Measurements from ENCODE around the gene ZNF101.
A peak's percentile ranks its signal among the peaks of the same experiment; 100 is the strongest.

Gene ZNF101

GRCh38 chr19:19637523-19638251 is 31.0 kb upstream of the ZNF101 start:
- H3K4me3 ChIP-seq (ENCODE audit: low read depth in 1 of 2, low read length in 2 of 2) = no peak overlapping the region
- H3K36me3 ChIP-seq (ENCODE audit: control insufficient read depth in 1 of 2, insufficient read depth in 2 of 2, low read length in 2 of 2) = peaks cover 33 to 36% of the 10 kb centered on the region in 2 donors

GRCh38 chr19:19642506-19643157 is 26.0 kb upstream of the ZNF101 start:
- H3K27ac ChIP-seq (ENCODE audit: low read depth, low read length) = peak overlapping the region; percentile 20

More at GRCh38 chr19:19637523-19638251, 31.0 kb upstream of the ZNF101 start:
- Histone ChIP-seq H3K27ac (ENCODE audit: low read depth, low read length) (no peak overlapping the region), H3K4me1 (ENCODE audit: control insufficient read depth in 1 of 2, insufficient read depth in 2 of 2, low read length in 2 of 2) (peaks cover 3 to 12% of the 10 kb centered on the region in 2 donors), H3K9me3 (ENCODE audit: control insufficient read depth in 1 of 2, low read length in 2 of 2) (no peaks in the 10 kb centered on the region), H3K27me3 (ENCODE audit: control insufficient read depth in 1 of 2, insufficient read depth in 2 of 2, low read length in 2 of 2) (no peaks in the 10 kb centered on the region), H3K9ac (ENCODE audit: low read depth in 1 of 2, low read length in 2 of 2) (no peak overlapping the region)

GRCh38 chr19:19643158-19644053 is 25.2 kb upstream of the ZNF101 start, which contains the start of gene GMIP:
Gene GMIP (minus strand): TSS chr19:19643657. CDS start chr19:19643529, 128 bp downstream.
- peaks cover 6 to 15% of the 10 kb centered on the region in 2 donors for H3K4me1 ChIP-seq (ENCODE audit: control insufficient read depth in 1 of 2, insufficient read depth in 2 of 2, low read length in 2 of 2)
- H3K4me3 ChIP-seq (ENCODE audit: low read depth in 1 of 2, low read length in 2 of 2) = peak within 1 kb of the TSS; percentile 86 to 96
- H3K36me3 ChIP-seq (ENCODE audit: control insufficient read depth in 1 of 2, insufficient read depth in 2 of 2, low read length in 2 of 2) = peaks cover 16 to 41% of the 10 kb centered on the region in 2 donors
- peak within 1 kb of the TSS; percentile 84 to 87 for H3K9ac ChIP-seq (ENCODE audit: low read depth in 1 of 2, low read length in 2 of 2)
- H3K27me3 ChIP-seq (ENCODE audit: control insufficient read depth in 1 of 2, insufficient read depth in 2 of 2, low read length in 2 of 2) = no peaks in the 10 kb centered on the region
- no peaks in the 10 kb centered on the region for H3K9me3 ChIP-seq (ENCODE audit: control insufficient read depth in 1 of 2, low read length in 2 of 2)
- peak within 1 kb of the TSS; percentile 75 for H3K27ac ChIP-seq (ENCODE audit: low read depth, low read length)

More at GRCh38 chr19:19642506-19643157, 26.0 kb upstream of the ZNF101 start:
- Histone ChIP-seq H3K36me3 (ENCODE audit: control insufficient read depth in 1 of 2, insufficient read depth in 2 of 2, low read length in 2 of 2) (peaks cover 16 to 44% of the 10 kb centered on the region in 2 donors), H3K4me3 (ENCODE audit: low read depth in 1 of 2, low read length in 2 of 2) (peak overlapping the region; percentile 86 to 96), H3K9me3 (ENCODE audit: control insufficient read depth in 1 of 2, low read length in 2 of 2) (no peaks in the 10 kb centered on the region), H3K9ac (ENCODE audit: low read depth in 1 of 2, low read length in 2 of 2) (peak overlapping the region; percentile 84 to 87), H3K4me1 (ENCODE audit: control insufficient read depth in 1 of 2, insufficient read depth in 2 of 2, low read length in 2 of 2) (peaks cover 6 to 15% of the 10 kb centered on the region in 2 donors), H3K27me3 (ENCODE audit: control insufficient read depth in 1 of 2, insufficient read depth in 2 of 2, low read length in 2 of 2) (no peaks in the 10 kb centered on the region)

DNA sequence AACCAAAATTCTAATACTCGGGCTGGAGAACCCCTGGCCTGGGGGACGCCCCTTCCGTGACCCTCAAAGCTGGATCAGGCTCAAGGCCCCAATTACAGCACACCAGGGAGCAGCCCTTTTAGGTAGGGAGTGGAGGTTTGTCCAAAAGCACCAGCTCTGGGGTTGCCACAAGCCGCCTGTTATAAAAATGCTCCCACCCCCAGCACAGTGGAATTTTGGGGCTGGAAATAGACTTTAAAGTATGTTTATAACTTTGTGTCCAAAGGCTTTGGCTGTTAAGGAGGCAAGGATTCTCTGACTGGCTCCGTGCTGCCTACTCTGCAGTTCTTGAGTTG is 24.6 kb upstream of the ZNF101 start:
- no peaks in the 10 kb centered on the region for H3K9me3 ChIP-seq (ENCODE audit: control insufficient read depth in 1 of 2, low read length in 2 of 2)
- peaks cover 16 to 40% of the 10 kb centered on the region in 2 donors for H3K36me3 ChIP-seq (ENCODE audit: control insufficient read depth in 1 of 2, insufficient read depth in 2 of 2, low read length in 2 of 2)
- peaks cover 6 to 15% of the 10 kb centered on the region in 2 donors for H3K4me1 ChIP-seq (ENCODE audit: control insufficient read depth in 1 of 2, insufficient read depth in 2 of 2, low read length in 2 of 2)
- peak overlapping the region; percentile 84 to 87 for H3K9ac ChIP-seq (ENCODE audit: low read depth in 1 of 2, low read length in 2 of 2)
- no peaks in the 10 kb centered on the region for H3K27me3 ChIP-seq (ENCODE audit: control insufficient read depth in 1 of 2, insufficient read depth in 2 of 2, low read length in 2 of 2)
- H3K4me3 ChIP-seq (ENCODE audit: low read depth in 1 of 2, low read length in 2 of 2) = peak overlapping the region in 1 of 2 donors; percentile 96
- no peak overlapping the region for H3K27ac ChIP-seq (ENCODE audit: low read depth, low read length)

GRCh38 chr19:19645233-19645870 is 23.3 kb upstream of the ZNF101 start:
- Histone ChIP-seq H3K4me1 (ENCODE audit: control insufficient read depth in 1 of 2, insufficient read depth in 2 of 2, low read length in 2 of 2) (peaks cover 6 to 15% of the 10 kb centered on the region in 2 donors), H3K4me3 (ENCODE audit: low read depth in 1 of 2, low read length in 2 of 2) (no peak overlapping the region), H3K36me3 (ENCODE audit: control insufficient read depth in 1 of 2, insufficient read depth in 2 of 2, low read length in 2 of 2) (peaks cover 14 to 45% of the 10 kb centered on the region in 2 donors), H3K27me3 (ENCODE audit: control insufficient read depth in 1 of 2, insufficient read depth in 2 of 2, low read length in 2 of 2) (no peaks in the 10 kb centered on the region), H3K9me3 (ENCODE audit: control insufficient read depth in 1 of 2, low read length in 2 of 2) (no peaks in the 10 kb centered on the region), H3K9ac (ENCODE audit: low read depth in 1 of 2, low read length in 2 of 2) (no peak overlapping the region), H3K27ac (ENCODE audit: low read depth, low read length) (no peak overlapping the region)

DNA sequence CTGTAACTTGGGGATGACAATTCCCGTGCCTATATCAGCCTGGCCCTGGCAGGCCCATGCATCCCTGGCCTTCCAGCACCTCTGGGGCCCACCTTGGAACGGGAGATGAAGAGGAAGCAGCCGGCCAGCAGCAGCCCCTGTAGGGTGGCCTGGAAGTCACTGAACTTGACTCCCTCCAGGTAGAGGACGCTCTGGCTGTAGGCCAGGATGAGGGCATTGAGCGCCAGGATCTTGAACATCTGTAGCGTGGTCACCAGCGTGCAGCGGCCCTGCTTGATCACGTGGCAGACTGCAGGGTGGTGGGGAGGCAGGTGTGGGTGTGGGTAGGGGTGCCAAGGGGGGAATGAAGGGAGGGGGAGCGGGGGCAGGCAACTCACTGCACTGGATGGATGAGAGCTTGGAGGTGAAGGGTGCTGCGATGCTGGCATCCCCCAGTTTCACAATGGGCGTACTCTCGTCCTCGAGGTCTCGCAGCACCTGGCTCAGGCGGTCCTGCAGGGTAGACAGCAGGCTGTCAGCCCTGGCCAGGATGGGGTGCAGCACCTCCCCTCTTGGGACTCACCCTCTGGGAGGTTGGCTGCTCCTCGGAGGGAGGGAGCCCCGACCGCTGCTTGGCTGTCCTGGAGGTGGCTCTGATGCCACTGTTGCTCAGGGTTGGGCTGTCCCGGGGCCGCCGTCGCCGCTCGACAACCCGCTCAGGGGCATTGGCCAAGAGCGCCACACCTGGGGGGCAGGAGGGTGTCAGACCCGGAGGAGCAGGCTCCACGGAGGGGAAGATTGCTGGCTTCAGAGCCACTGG is 21.4 kb upstream of the ZNF101 start:
- no peak overlapping the region for H3K27ac ChIP-seq (ENCODE audit: low read depth, low read length)
- H3K9ac ChIP-seq (ENCODE audit: low read depth in 1 of 2, low read length in 2 of 2) = no peak overlapping the region
- H3K36me3 ChIP-seq (ENCODE audit: control insufficient read depth in 1 of 2, insufficient read depth in 2 of 2, low read length in 2 of 2) = peaks cover 27 to 62% of the 10 kb centered on the region in 2 donors

DNA sequence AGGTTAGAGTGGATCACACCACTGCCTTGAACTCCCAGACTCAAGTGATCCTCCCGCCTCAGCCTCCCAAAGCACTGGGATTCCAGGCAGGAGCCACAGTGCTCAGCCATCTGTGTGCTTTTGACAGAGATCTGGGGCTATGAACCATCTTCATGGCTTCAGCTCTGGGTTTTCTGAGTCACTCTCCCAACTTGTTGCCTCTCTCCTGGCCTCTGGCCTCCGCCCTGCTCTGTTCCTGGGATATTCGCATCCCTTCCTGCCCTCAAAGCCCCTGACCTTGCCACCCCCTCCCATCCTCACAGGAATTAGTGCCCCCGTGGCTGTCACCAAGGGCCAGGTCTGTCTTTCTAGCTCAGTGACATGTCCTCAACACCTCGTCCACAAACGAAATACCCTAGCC is 19.5 kb upstream of the ZNF101 start:
- no peaks in the 10 kb centered on the region for H3K4me1 ChIP-seq (ENCODE audit: control insufficient read depth in 1 of 2, insufficient read depth in 2 of 2, low read length in 2 of 2)
- no peak overlapping the region for H3K9ac ChIP-seq (ENCODE audit: low read depth in 1 of 2, low read length in 2 of 2)
- H3K27me3 ChIP-seq (ENCODE audit: control insufficient read depth in 1 of 2, insufficient read depth in 2 of 2, low read length in 2 of 2) = no peaks in the 10 kb centered on the region
- no peak overlapping the region for H3K4me3 ChIP-seq (ENCODE audit: low read depth in 1 of 2, low read length in 2 of 2)
- H3K36me3 ChIP-seq (ENCODE audit: control insufficient read depth in 1 of 2, insufficient read depth in 2 of 2, low read length in 2 of 2) = peaks cover 35 to 79% of the 10 kb centered on the region in 2 donors
- H3K9me3 ChIP-seq (ENCODE audit: control insufficient read depth in 1 of 2, low read length in 2 of 2) = no peaks in the 10 kb centered on the region
- H3K27ac ChIP-seq (ENCODE audit: low read depth, low read length) = no peak overlapping the region

More for the DNA sequence above, 21.4 kb upstream of the ZNF101 start:
- H3K4me1 ChIP-seq (ENCODE audit: control insufficient read depth in 1 of 2, insufficient read depth in 2 of 2, low read length in 2 of 2) = peaks cover 6 to 8% of the 10 kb centered on the region in 2 donors
- no peaks in the 10 kb centered on the region for H3K9me3 ChIP-seq (ENCODE audit: control insufficient read depth in 1 of 2, low read length in 2 of 2)
- no peak overlapping the region for H3K4me3 ChIP-seq (ENCODE audit: low read depth in 1 of 2, low read length in 2 of 2)
- no peaks in the 10 kb centered on the region for H3K27me3 ChIP-seq (ENCODE audit: control insufficient read depth in 1 of 2, insufficient read depth in 2 of 2, low read length in 2 of 2)

DNA sequence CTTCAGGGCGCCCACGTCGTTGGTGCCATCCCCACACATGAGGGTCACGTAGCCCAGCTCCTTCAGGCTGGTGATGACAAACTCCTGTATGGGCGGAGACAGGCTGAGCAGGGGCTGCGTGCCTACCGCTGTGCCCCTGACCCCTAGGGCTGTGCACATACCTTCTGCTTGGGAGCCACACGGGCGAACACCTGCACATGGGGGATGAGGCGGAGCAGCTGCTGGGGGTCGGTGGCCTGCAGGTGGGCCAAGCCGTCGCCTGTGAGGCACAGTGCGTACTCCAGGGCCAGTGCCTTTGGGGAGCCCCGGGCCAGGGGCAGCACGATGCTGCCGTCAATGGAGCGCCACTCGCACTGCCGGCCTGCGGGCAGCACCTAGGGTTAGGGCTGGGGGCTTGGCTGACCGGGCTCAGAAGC is 19.1 kb upstream of the ZNF101 start:
- no peak overlapping the region for H3K27ac ChIP-seq (ENCODE audit: low read depth, low read length)
- no peaks in the 10 kb centered on the region for H3K4me1 ChIP-seq (ENCODE audit: control insufficient read depth in 1 of 2, insufficient read depth in 2 of 2, low read length in 2 of 2)
- H3K9ac ChIP-seq (ENCODE audit: low read depth in 1 of 2, low read length in 2 of 2) = no peak overlapping the region
- H3K9me3 ChIP-seq (ENCODE audit: control insufficient read depth in 1 of 2, low read length in 2 of 2) = no peaks in the 10 kb centered on the region
- no peaks in the 10 kb centered on the region for H3K27me3 ChIP-seq (ENCODE audit: control insufficient read depth in 1 of 2, insufficient read depth in 2 of 2, low read length in 2 of 2)
- no peak overlapping the region for H3K4me3 ChIP-seq (ENCODE audit: low read depth in 1 of 2, low read length in 2 of 2)
- H3K36me3 ChIP-seq (ENCODE audit: control insufficient read depth in 1 of 2, insufficient read depth in 2 of 2, low read length in 2 of 2) = peaks cover 39 to 83% of the 10 kb centered on the region in 2 donors

- Histone ChIP-seq H3K9ac (ENCODE audit: low read depth in 1 of 2, low read length in 2 of 2) (no peak overlapping the region), H3K36me3 (ENCODE audit: control insufficient read depth in 1 of 2, insufficient read depth in 2 of 2, low read length in 2 of 2) (peaks cover 40 to 84% of the 10 kb centered on the region in 2 donors), H3K4me1 (ENCODE audit: control insufficient read depth in 1 of 2, insufficient read depth in 2 of 2, low read length in 2 of 2) (no peaks in the 10 kb centered on the region), H3K27me3 (ENCODE audit: control insufficient read depth in 1 of 2, insufficient read depth in 2 of 2, low read length in 2 of 2) (no peaks in the 10 kb centered on the region), H3K27ac (ENCODE audit: low read depth, low read length) (no peak overlapping the region), H3K9me3 (ENCODE audit: control insufficient read depth in 1 of 2, low read length in 2 of 2) (no peaks in the 10 kb centered on the region), H3K4me3 (ENCODE audit: low read depth in 1 of 2, low read length in 2 of 2) (no peak overlapping the region)
Observed at GRCh38 chr19:19650331-19650730, 18.3 kb upstream of the ZNF101 start.
